AG09319 (cell line): Measurements from ENCODE around the gene AUTS2.
A peak's percentile ranks its signal among the peaks of the same experiment; 100 is the strongest.

Experiments
- DNase-seq: peaks from one replicate; pipeline ENCODE4 v3.0.0-alpha.2; 2010; ENCODE audit warnings: low read depth; ENCODE audit errors: extremely low read depth
- TF ChIP-seq, protein P1 (sequence below): IDR thresholded peaks from 2 replicates; pipeline ENCODE4 v1.5.1; 2011; ENCODE audit warnings: low read depth, mild to moderate bottlenecking, inconsistent platforms, low read length, moderate library complexity

AUTS2 gene

DNA sequence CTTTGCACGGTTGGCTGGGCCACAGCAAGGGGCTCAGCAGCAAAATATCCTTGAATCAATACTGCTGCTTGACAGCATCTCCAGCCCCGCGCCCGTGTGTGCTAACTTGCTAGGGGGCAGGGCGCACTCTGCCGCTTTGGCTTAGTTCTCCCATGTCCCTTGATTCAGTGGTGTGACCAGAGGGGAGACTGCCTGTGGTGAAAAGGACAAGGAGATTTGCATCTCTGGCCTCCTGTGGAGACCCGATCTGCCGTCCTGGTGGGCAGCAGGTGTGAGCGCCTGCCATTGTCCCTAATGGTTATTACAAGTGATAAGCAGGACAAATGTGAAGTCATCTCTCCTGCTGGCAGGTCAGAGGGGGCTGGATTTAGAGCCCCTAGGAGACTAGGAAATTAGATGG lies 1033.4 kb downstream of the AUTS2 start:
- TF ChIP-seq, protein P1, sequence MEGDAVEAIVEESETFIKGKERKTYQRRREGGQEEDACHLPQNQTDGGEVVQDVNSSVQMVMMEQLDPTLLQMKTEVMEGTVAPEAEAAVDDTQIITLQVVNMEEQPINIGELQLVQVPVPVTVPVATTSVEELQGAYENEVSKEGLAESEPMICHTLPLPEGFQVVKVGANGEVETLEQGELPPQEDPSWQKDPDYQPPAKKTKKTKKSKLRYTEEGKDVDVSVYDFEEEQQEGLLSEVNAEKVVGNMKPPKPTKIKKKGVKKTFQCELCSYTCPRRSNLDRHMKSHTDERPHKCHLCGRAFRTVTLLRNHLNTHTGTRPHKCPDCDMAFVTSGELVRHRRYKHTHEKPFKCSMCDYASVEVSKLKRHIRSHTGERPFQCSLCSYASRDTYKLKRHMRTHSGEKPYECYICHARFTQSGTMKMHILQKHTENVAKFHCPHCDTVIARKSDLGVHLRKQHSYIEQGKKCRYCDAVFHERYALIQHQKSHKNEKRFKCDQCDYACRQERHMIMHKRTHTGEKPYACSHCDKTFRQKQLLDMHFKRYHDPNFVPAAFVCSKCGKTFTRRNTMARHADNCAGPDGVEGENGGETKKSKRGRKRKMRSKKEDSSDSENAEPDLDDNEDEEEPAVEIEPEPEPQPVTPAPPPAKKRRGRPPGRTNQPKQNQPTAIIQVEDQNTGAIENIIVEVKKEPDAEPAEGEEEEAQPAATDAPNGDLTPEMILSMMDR = no peak
- DNase-seq = no peak

DNA sequence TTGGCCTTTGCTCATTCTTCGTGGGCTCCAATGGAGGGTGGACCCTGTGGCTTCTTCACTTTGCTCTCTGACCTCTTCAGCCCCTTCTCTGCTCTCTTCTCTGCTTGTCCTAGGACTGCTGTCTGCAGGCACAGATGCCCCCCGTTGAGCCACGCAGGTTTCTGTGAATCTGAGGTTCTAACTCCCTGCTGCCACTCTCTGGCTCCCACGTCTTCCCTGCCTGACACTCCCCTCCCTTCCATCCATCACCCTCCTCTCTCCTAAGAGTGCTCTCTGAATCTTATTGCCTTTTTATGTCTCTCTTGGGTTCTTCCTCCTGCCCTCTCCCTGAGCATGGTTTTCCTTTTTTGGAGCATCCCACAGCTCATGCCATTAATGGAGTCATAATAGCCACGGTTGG lies 1034.1 kb downstream of the AUTS2 start:
- DNase-seq = no peak
- TF ChIP-seq, protein P1 = no peak

DNA sequence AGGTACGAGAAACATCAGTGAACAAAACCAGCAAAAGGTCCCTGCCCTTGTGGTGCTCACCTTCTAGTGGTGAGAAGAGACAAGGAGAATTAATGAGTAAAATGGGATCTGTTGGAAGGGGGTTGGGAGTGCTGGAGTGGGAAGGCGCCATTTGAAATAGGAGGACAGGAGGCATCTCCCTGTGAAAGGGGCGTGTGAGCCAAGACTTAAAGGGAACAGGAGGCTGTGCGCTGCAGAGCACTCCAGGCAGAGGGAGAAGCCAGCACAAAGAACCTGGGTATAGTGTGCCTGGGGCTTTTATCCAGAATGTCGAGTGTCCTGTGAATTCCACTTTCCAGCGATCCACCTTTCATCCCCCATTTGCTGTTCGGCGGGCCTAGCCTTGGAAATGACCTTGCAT lies 1035.8 kb downstream of the AUTS2 start:
- TF ChIP-seq, protein P1 = no peak
- DNase-seq = no peak

DNA sequence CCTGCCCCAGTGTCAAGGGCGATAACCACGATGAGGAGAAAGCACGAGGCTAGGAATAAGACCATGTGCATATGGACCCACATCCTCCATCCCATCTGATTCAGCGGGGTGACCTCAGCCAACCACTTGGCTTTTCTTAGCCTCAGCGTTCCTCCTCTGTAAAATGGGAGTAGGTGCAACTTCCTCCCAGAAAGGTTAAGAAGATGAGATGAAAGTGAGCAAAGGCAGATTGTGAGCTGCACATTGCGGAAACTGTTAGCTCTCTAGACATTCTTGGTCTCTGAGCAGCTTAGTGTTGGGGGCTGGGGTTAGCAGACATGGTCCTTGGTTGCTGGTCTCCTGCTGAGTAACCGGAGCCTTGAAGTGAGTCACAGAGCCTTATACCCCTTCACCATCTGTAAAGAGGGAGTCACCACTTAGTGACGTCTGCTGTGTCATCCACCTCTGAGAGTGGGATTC lies 1036.4 kb downstream of the AUTS2 start:
- DNase-seq = peak; percentile 11
- TF ChIP-seq, protein P1 = no peak

DNA sequence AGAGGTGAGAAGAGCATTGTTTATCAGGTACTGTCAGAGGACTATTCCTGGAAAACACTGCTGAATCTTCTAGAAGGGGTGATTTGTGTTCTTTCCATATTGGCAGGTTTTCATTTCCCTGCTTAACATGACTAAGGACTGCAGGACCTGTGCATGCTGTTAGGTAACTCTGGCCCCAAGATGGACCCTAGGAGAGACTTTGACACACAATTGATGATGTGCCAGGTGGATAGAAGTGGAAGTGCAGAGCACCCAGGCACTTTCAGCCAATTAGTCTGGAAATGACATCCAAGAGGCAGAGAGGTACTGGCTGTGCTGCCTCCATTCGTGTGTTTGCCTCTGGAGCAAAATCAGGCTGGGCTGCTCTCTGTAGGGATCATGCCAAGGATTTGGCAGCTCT lies 1037.4 kb downstream of the AUTS2 start:
- TF ChIP-seq, protein P1 = no peak
- no peak for DNase-seq

DNA sequence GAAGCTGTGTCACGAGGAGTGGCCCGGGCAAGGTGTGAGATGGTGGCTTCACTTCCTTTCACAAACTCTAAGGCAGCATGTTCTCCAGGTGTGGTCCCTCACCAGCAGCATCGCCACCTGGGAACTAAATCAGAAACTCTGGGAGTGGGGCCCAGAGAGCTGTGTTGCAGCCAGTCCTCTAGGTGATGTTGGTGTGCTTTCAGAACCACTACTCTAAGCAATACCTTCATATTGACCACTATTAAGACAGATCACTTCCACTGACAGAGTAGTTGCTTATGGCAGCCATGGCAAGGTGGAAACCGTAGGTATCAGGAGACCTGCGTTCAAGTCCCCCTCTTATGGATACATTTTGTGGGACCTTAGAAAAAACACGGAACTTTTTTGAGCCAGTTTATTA lies 1037.9 kb downstream of the AUTS2 start:
- TF ChIP-seq, protein P1 = no peak
- no peak for DNase-seq

DNA sequence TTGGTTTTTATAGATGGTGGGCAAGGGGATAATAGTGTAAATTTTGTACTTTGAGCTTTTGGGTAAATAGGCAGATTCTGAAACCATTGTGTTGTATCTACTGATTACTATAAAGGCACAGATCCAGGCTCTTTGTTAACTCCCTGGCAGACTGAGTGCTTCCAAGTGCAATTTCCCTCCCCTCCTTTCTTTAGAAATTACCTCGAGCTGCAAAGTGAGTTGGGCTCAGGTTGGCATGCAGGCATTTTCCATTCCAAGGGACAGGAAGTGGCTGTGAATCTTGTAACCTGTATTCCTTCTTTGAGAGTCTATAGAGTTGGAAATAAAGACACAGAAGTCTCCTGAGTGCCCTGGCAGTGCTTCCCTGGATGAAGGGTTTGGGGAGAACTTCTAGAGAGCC lies 1039.5 kb downstream of the AUTS2 start:
- DNase-seq = no peak
- TF ChIP-seq, protein P1 = no peak
